ENCODE results near the gene ATP6V0C. TPM values are rescaled to one million over a fixed set of nuclear protein-coding genes. Genes with fewer than 3 reads are reported as not detected.

Gene ATP6V0C
- total RNA-seq, 2 experiments from 2014 or later = 103 to 111 TPM

GRCh38 chr16:2487903-2488531 lies 25.7 kb upstream of the ATP6V0C start:
- ChIA-PET CTCF (interaction anchor here (0.9 to 1.5 kb wide), 5 partner anchors 9 to 293 kb away, joined by 3 to 6 read pairs (median 4); no protein-coding TSS in a partner anchor), POLR2A (interaction anchor here (0.6 kb wide), 1 partner anchor 23 kb away, joined by 3 read pairs; no protein-coding TSS in a partner anchor)
- Mint-ChIP-seq H3K36me3 (ENCODE audit: low read depth) (no peaks in the 10 kb centered on the region), H3K4me1 (peaks cover 15% of the 10 kb centered on the region), H3K27me3 (no peaks in the 10 kb centered on the region), H3K4me3 (no peak overlapping the region), H3K27ac (no peak overlapping the region), H3K9me3 (no peaks in the 10 kb centered on the region)
- no peak for DNase-seq

- ChIA-PET CTCF (interaction anchor here (0.9 to 1.4 kb wide), 4 partner anchors 11 to 15 kb away, joined by 3 to 6 read pairs (median 4); partner anchors contain the start of gene TBC1D24), POLR2A (no interaction called here)
- no peak for DNase-seq
- H3K27me3 Mint-ChIP-seq = no peaks in the 10 kb centered on the region
- no peaks in the 10 kb centered on the region for H3K9me3 Mint-ChIP-seq
- H3K4me3 Mint-ChIP-seq = no peak overlapping the region
- H3K4me1 Mint-ChIP-seq = peaks cover 15% of the 10 kb centered on the region
- H3K27ac Mint-ChIP-seq = no peak overlapping the region
- no peaks in the 10 kb centered on the region for H3K36me3 Mint-ChIP-seq (ENCODE audit: low read depth)
These were observed 24.2 kb upstream of the ATP6V0C start for GRCh38 chr16:2489581-2489980.

- no peak overlapping the region for H3K27ac Mint-ChIP-seq
- ChIA-PET POLR2A (no interaction called here), CTCF (interaction anchor here (1.1 kb wide), 1 partner anchor 11 kb away, joined by 3 read pairs; no protein-coding TSS in a partner anchor)
- H3K4me3 Mint-ChIP-seq = no peak overlapping the region
- no peaks in the 10 kb centered on the region for H3K9me3 Mint-ChIP-seq
- DNase-seq = no peak
- peaks cover 15% of the 10 kb centered on the region for H3K4me1 Mint-ChIP-seq
- H3K36me3 Mint-ChIP-seq (ENCODE audit: low read depth) = no peaks in the 10 kb centered on the region
- H3K27me3 Mint-ChIP-seq = no peaks in the 10 kb centered on the region
These were observed 23.3 kb upstream of the ATP6V0C start for GRCh38 chr16:2490190-2491105.

- CTCF ChIA-PET = no interaction called here
- H3K27me3 Mint-ChIP-seq = no peaks in the 10 kb centered on the region
- DNase-seq = no peak
- H3K36me3 Mint-ChIP-seq (ENCODE audit: low read depth) = no peaks in the 10 kb centered on the region
- peaks cover 7% of the 10 kb centered on the region for H3K4me1 Mint-ChIP-seq
- no peak overlapping the region for H3K27ac Mint-ChIP-seq
- H3K4me3 Mint-ChIP-seq = no peak overlapping the region
- POLR2A ChIA-PET = no interaction called here
- no peaks in the 10 kb centered on the region for H3K9me3 Mint-ChIP-seq
These were observed 21.5 kb upstream of the ATP6V0C start for GRCh38 chr16:2492292-2492691.

DNA sequence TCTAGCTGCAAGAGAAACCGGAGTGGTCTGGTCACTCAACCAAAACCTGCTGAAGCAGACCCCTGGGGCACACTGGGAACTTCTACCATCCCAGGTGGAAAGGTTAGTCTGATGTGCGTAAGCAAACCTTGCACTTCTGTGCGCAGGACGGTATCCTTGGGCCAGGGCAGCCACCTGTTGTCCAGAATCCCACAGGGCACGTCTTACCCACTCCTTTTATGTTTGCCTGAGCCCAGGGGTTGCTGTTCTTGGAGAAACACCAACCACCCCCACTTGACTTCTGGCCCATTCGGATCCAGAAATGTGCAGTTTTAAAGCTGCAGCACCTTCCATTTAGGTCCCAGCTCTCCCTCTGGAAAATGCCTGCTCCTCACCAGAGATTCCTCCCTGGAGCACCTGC lies 20.1 kb upstream of the ATP6V0C start:
- no peak for DNase-seq
- H3K36me3 Mint-ChIP-seq (ENCODE audit: low read depth) = no peaks in the 10 kb centered on the region
- ChIA-PET POLR2A (no interaction called here), CTCF (interaction anchor here (0.9 kb wide), 1 partner anchor 19 kb away, joined by 3 read pairs; the partner anchor contains the start of gene TBC1D24)
- no peaks in the 10 kb centered on the region for H3K27me3 Mint-ChIP-seq
- H3K4me1 Mint-ChIP-seq = no peaks in the 10 kb centered on the region
- no peak overlapping the region for H3K27ac Mint-ChIP-seq
- H3K4me3 Mint-ChIP-seq = no peak overlapping the region
- H3K9me3 Mint-ChIP-seq = no peaks in the 10 kb centered on the region

GRCh38 chr16:2494616-2495015 lies 19.1 kb upstream of the ATP6V0C start:
- ChIA-PET POLR2A (no interaction called here), CTCF (interaction anchor here (0.7 to 0.9 kb wide), 2 partner anchors 20 to 85 kb away, joined by 3 read pairs; partner anchors contain the start of gene TBC1D24)
- Mint-ChIP-seq H3K4me3 (no peak overlapping the region), H3K36me3 (ENCODE audit: low read depth) (no peaks in the 10 kb centered on the region), H3K9me3 (no peaks in the 10 kb centered on the region), H3K27ac (no peak overlapping the region), H3K27me3 (no peaks in the 10 kb centered on the region), H3K4me1 (no peaks in the 10 kb centered on the region)
- DNase-seq = no peak

DNA sequence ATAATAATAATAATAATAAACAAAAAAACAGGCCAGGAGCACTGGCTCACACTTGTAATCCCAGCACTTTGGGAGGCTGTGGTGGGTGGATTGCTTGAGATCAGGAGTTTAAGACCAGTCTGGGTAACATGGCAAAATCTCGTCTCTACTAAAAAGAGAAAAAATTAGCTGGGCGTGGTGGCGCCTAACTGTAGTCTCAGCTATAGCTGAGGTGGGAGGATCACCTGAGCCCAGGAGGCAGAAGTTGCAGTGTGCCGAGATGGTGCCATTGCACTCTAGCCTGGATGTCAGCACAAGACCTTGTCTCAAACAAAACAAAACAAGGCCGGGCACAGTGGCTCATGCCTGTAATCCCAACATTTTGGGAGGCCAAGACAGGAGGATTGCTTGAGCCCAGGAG lies 18.7 kb upstream of the ATP6V0C start:
- Mint-ChIP-seq H3K27me3 (no peaks in the 10 kb centered on the region), H3K9me3 (no peaks in the 10 kb centered on the region), H3K4me3 (no peak overlapping the region), H3K36me3 (ENCODE audit: low read depth) (no peaks in the 10 kb centered on the region), H3K27ac (no peak overlapping the region), H3K4me1 (no peaks in the 10 kb centered on the region)
- ChIA-PET POLR2A (no interaction called here), CTCF (interaction anchor here (0.7 kb wide), 1 partner anchor 86 kb away, joined by 3 read pairs; no protein-coding TSS in a partner anchor)
- DNase-seq = no peak

DNA sequence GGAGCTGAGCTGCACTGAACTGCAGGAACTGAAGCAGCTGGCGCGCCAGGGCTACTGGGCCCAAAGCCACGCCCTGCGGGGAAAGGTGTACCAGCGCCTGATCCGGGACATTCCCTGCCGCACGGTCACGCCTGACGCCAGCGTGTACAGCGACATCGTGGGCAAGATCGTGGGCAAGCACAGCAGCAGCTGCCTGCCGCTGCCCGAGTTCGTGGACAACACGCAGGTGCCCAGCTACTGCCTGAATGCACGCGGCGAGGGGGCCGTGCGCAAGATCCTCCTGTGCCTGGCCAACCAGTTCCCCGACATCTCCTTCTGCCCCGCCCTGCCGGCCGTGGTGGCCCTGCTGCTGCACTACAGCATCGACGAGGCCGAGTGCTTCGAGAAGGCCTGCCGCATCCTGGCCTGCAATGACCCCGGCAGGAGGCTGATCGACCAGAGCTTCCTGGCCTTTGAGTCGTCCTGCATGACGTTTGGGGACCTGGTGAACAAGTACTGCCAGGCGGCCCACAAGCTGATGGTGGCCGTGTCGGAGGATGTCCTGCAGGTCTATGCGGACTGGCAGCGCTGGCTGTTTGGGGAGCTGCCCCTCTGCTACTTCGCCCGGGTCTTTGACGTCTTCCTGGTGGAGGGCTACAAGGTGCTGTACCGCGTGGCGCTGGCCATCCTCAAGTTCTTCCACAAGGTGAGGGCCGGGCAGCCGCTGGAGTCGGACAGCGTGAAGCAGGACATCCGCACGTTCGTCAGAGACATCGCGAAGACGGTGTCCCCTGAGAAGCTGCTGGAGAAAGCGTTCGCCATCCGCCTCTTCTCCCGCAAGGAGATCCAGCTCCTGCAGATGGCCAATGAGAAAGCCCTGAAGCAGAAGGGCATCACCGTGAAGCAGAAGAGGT lies 17.3 kb upstream of the ATP6V0C start:
- H3K9me3 Mint-ChIP-seq = no peaks in the 10 kb centered on the region
- CTCF ChIA-PET = interaction anchor here (0.5 to 1.2 kb wide), 3 partner anchors 8 to 472 kb away, joined by 3 read pairs; no protein-coding TSS in a partner anchor
- H3K36me3 Mint-ChIP-seq (ENCODE audit: low read depth) = no peaks in the 10 kb centered on the region
- H3K4me3 Mint-ChIP-seq = no peak overlapping the region
- POLR2A ChIA-PET = no interaction called here
- no peak overlapping the region for H3K27ac Mint-ChIP-seq
- H3K27me3 Mint-ChIP-seq = no peaks in the 10 kb centered on the region
- H3K4me1 Mint-ChIP-seq = peaks cover 2% of the 10 kb centered on the region
- no peak for DNase-seq

DNA sequence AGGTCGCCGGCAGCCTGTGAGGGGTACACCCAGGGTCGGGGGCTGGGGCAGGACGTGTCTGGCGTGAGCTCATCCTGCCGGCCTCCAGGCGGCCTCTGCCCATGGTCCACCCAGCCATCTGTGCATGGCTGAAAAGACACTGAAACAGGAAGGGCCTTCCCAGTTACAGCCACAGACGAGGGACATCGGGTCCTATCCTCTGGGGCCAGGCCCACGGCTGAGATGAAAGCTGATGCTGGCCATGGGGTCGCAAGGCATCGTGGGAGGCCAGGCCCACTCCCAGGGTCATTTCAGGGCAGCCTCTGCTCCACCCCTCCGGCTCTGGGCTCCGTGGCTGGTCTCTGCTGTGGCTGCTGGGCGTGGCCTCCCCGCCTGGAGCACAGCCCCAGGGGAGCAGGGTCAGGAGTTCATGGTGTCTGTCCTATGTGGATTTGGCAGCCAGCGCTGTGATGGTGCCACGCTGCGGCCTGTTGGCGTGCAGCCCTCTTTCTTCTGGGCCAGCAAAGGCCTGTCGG lies 16.6 kb upstream of the ATP6V0C start:
- Mint-ChIP-seq H3K4me3 (no peak overlapping the region), H3K9me3 (no peaks in the 10 kb centered on the region), H3K4me1 (peaks cover 5% of the 10 kb centered on the region), H3K27ac (no peak overlapping the region), H3K36me3 (ENCODE audit: low read depth) (no peaks in the 10 kb centered on the region), H3K27me3 (no peaks in the 10 kb centered on the region)
- DNase-seq = no peak
- POLR2A ChIA-PET = no interaction called here
- CTCF ChIA-PET = interaction anchor here (0.5 to 1.2 kb wide), 3 partner anchors 9 to 473 kb away, joined by 3 read pairs; no protein-coding TSS in a partner anchor

- Mint-ChIP-seq H3K4me3 (no peak overlapping the region), H3K27ac (no peak overlapping the region), H3K27me3 (no peaks in the 10 kb centered on the region), H3K9me3 (no peaks in the 10 kb centered on the region), H3K36me3 (ENCODE audit: low read depth) (no peaks in the 10 kb centered on the region), H3K4me1 (peaks cover 5% of the 10 kb centered on the region)
- CTCF ChIA-PET = no interaction called here
- no peak for DNase-seq
- POLR2A ChIA-PET = no interaction called here
These were observed 15.9 kb upstream of the ATP6V0C start for GRCh38 chr16:2497695-2498484.

- ChIA-PET POLR2A (no interaction called here), CTCF (no interaction called here)
- no peak for DNase-seq
- Mint-ChIP-seq H3K4me3 (no peak overlapping the region), H3K36me3 (ENCODE audit: low read depth) (no peaks in the 10 kb centered on the region), H3K4me1 (peaks cover 5% of the 10 kb centered on the region), H3K9me3 (no peaks in the 10 kb centered on the region), H3K27ac (no peak overlapping the region), H3K27me3 (no peaks in the 10 kb centered on the region)
These were observed 15.1 kb upstream of the ATP6V0C start for GRCh38 chr16:2498531-2499253.
